ENCODE results near the gene SLC9A9. TPM values are rescaled to one million over a fixed set of nuclear protein-coding genes. Genes with fewer than 3 reads are reported as not detected.

The SLC9A9 gene
- polyA plus RNA-seq, 1 of the 3 experiments (the other 2 are of a cell fraction), result 0.05 TPM

DNA sequence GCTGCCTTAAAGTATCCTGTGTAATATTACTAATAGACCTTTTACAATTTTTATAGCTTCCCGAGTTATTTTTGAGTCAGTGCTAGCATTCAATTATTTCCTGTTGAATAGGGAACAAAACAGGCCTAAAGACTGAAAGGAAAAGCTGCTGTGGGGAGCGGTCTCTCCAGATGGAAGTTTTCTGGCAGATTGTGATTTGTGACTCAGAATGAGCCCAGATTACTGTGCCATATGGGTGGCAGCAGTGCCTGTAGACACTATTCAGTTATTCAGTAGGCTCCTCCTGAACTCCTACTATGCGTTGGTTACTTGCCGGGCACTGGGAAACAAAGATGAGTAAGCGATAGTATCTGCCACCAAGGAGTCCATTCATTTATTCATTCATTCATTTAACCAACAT, 516.9 kb downstream of the SLC9A9 start:
- Histone ChIP-seq H3K4me3 (ENCODE audit: low read depth in 2 of 2, low read length in 1 of 2) (no peak overlapping the region), H3K27ac (ENCODE audit: low read depth in 2 of 2, low read length in 1 of 2) (no peak overlapping the region), H3K36me3 (replicated peaks in 1 of 2; ENCODE audit: control insufficient read depth in 1 of 2, insufficient read depth in 2 of 2, low read length in 1 of 2) (no peaks in the 10 kb centered on the region), H4K20me1 (ENCODE audit: insufficient read depth) (no peaks in the 10 kb centered on the region), H3K4me1 (ENCODE audit: control insufficient read depth in 1 of 2, insufficient read depth in 2 of 2, low read depth in 1 of 2, low read length in 1 of 2) (peaks cover 4 to 19% of the 10 kb centered on the region in 2 experiments), H3K4me2 (no peak overlapping the region), H3F3A (replicated peaks; ENCODE audit: insufficient read depth) (no peaks in the 10 kb centered on the region), H3K9me3 (no peaks in the 10 kb centered on the region), H2AFZ (ENCODE audit: low read depth) (no peak overlapping the region), H3K9me2 (no peaks in the 10 kb centered on the region), H3K27me3 (ENCODE audit: insufficient read depth) (no peaks in the 10 kb centered on the region), H3K9ac (no peak overlapping the region), H3K79me2 (ENCODE audit: insufficient read depth) (no peaks in the 10 kb centered on the region)
- no peak for DNase-seq
- 28% methylated on average over 5 of the region's 5 CpGs for WGBS (ENCODE audit: low lambda C conversion rate)
- POLR2A ChIA-PET, result no interaction called here
- CTCF ChIA-PET, result no interaction called here
- TF ChIP-seq GATA2 (CRISPR knock-in tag; IDR thresholded peaks at IDR 0.05) (no peak), NFIC (IDR thresholded peaks at IDR 0.05; ENCODE audit: borderline replicate concordance) (0 out of 2 replicates have a peak, but pooled peaks have one; percentile 10), POLR2AphosphoS5 (IDR thresholded peaks at IDR 0.05; ENCODE audit: low read depth, low read length) (no peak), RAD21 (IDR thresholded peaks at IDR 0.05; ENCODE audit: low read length) (no peak), TEAD4 (IDR thresholded peaks at IDR 0.05; ENCODE audit: borderline replicate concordance, insufficient read depth) (no peak), FOSL2 (IDR thresholded peaks at IDR 0.05; ENCODE audit: borderline replicate concordance, low read depth) (0 out of 2 replicates have a peak, but pooled peaks have one; percentile 26), RXRA (IDR thresholded peaks at IDR 0.05; ENCODE audit: borderline replicate concordance, low read depth) (no peak), TCF12 (IDR thresholded peaks at IDR 0.05) (peak; percentile 83), JUND (IDR thresholded peaks at IDR 0.05) (peak; percentile 33; the same call in 1 of the 2 replicates)
- TF ChIP-seq, protein P1, sequence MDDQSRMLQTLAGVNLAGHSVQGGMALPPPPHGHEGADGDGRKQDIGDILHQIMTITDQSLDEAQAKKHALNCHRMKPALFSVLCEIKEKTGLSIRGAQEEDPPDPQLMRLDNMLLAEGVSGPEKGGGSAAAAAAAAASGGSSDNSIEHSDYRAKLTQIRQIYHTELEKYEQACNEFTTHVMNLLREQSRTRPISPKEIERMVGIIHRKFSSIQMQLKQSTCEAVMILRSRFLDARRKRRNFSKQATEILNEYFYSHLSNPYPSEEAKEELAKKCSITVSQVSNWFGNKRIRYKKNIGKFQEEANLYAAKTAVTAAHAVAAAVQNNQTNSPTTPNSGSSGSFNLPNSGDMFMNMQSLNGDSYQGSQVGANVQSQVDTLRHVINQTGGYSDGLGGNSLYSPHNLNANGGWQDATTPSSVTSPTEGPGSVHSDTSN (IDR thresholded peaks at IDR 0.05), result peak; percentile 72

DNA sequence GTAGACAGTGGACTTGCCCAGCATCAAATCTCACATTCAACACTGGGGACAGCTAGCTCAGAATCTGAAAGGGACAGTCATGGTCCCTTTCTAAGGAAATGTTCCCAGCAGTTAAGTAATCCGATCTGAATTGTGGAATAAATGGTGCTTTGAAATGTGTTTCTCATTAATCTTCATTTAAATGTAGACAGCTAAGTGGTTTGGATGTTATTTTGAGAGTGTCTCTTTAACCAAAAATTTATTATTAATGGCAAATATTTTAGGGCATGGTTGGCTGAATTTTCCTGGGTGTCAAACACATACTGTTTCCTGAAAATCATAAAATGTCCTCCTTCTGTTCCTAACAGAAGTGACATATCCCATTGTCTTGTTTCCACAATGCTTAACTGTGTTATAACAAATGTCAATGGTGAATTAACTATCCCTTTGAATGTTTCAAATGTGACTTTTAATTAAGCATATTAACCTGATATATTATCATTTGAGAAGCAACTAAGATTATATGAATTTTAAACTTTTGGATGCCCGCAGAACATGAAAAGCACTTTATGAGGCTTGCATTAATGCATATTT, 517.9 kb downstream of the SLC9A9 start:
- no peaks in the 10 kb centered on the region for H3K36me3 ChIP-seq (replicated peaks in 1 of 2; ENCODE audit: control insufficient read depth in 1 of 2, insufficient read depth in 2 of 2, low read length in 1 of 2)
- H3K4me2 ChIP-seq, result peak overlapping the region; percentile 26; the same call in 1 of the 2 replicates
- H3F3A ChIP-seq (replicated peaks; ENCODE audit: insufficient read depth), result no peaks in the 10 kb centered on the region
- WGBS (ENCODE audit: low lambda C conversion rate), result 23% methylated on average over 2 of the region's 2 CpGs
- POLR2A ChIA-PET, result no interaction called here
- no peaks in the 10 kb centered on the region for H3K79me2 ChIP-seq (ENCODE audit: insufficient read depth)
- no peaks in the 10 kb centered on the region for H3K9me2 ChIP-seq
- no peaks in the 10 kb centered on the region for H3K9me3 ChIP-seq
- H3K4me3 ChIP-seq (ENCODE audit: low read depth in 2 of 2, low read length in 1 of 2), result no peak overlapping the region
- H3K27ac ChIP-seq (ENCODE audit: low read depth in 2 of 2, low read length in 1 of 2), result no peak overlapping the region
- H3K27me3 ChIP-seq (ENCODE audit: insufficient read depth), result no peaks in the 10 kb centered on the region; the same call in 1 of the 2 replicates
- no peak overlapping the region for H3K9ac ChIP-seq
- DNase-seq, result no peak
- CTCF ChIA-PET, result no interaction called here
- H4K20me1 ChIP-seq (ENCODE audit: insufficient read depth), result no peaks in the 10 kb centered on the region
- peak overlapping the region; percentile 71; the same call in 1 of the 2 replicates for H2AFZ ChIP-seq (ENCODE audit: low read depth)
- peaks cover 4 to 19% of the 10 kb centered on the region in 2 experiments for H3K4me1 ChIP-seq (ENCODE audit: control insufficient read depth in 1 of 2, insufficient read depth in 2 of 2, low read depth in 1 of 2, low read length in 1 of 2)
- no peak for TF ChIP-seq TEAD4 (IDR thresholded peaks at IDR 0.05; ENCODE audit: borderline replicate concordance, insufficient read depth)
- TF ChIP-seq GATA2 (CRISPR knock-in tag; IDR thresholded peaks at IDR 0.05), result no peak
- TF ChIP-seq, protein P1 (IDR thresholded peaks at IDR 0.05), result no peak; the same call in 1 of the 2 replicates
- no peak for TF ChIP-seq SMC3 (IDR thresholded peaks at IDR 0.05; ENCODE audit: low read depth, low read length)
- TF ChIP-seq, protein P2, sequence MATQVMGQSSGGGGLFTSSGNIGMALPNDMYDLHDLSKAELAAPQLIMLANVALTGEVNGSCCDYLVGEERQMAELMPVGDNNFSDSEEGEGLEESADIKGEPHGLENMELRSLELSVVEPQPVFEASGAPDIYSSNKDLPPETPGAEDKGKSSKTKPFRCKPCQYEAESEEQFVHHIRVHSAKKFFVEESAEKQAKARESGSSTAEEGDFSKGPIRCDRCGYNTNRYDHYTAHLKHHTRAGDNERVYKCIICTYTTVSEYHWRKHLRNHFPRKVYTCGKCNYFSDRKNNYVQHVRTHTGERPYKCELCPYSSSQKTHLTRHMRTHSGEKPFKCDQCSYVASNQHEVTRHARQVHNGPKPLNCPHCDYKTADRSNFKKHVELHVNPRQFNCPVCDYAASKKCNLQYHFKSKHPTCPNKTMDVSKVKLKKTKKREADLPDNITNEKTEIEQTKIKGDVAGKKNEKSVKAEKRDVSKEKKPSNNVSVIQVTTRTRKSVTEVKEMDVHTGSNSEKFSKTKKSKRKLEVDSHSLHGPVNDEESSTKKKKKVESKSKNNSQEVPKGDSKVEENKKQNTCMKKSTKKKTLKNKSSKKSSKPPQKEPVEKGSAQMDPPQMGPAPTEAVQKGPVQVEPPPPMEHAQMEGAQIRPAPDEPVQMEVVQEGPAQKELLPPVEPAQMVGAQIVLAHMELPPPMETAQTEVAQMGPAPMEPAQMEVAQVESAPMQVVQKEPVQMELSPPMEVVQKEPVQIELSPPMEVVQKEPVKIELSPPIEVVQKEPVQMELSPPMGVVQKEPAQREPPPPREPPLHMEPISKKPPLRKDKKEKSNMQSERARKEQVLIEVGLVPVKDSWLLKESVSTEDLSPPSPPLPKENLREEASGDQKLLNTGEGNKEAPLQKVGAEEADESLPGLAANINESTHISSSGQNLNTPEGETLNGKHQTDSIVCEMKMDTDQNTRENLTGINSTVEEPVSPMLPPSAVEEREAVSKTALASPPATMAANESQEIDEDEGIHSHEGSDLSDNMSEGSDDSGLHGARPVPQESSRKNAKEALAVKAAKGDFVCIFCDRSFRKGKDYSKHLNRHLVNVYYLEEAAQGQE (IDR thresholded peaks at IDR 0.05; ENCODE audit: low read depth, low read length), result no peak
- no peak for TF ChIP-seq EZH2phosphoT487 (IDR thresholded peaks at IDR 0.05; ENCODE audit: borderline replicate concordance, low read depth)
- TF ChIP-seq CHD2 (IDR thresholded peaks at IDR 0.05; ENCODE audit: low read length, partially characterized antibody), result no peak
- no peak for TF ChIP-seq YY1 (IDR thresholded peaks at IDR 0.05; ENCODE audit: low read depth)
- no peak for TF ChIP-seq RAD21 (IDR thresholded peaks at IDR 0.05; ENCODE audit: low read length)
- no peak for TF ChIP-seq RFX5 (IDR thresholded peaks at IDR 0.05; ENCODE audit: low read length)
- TF ChIP-seq, protein P3, sequence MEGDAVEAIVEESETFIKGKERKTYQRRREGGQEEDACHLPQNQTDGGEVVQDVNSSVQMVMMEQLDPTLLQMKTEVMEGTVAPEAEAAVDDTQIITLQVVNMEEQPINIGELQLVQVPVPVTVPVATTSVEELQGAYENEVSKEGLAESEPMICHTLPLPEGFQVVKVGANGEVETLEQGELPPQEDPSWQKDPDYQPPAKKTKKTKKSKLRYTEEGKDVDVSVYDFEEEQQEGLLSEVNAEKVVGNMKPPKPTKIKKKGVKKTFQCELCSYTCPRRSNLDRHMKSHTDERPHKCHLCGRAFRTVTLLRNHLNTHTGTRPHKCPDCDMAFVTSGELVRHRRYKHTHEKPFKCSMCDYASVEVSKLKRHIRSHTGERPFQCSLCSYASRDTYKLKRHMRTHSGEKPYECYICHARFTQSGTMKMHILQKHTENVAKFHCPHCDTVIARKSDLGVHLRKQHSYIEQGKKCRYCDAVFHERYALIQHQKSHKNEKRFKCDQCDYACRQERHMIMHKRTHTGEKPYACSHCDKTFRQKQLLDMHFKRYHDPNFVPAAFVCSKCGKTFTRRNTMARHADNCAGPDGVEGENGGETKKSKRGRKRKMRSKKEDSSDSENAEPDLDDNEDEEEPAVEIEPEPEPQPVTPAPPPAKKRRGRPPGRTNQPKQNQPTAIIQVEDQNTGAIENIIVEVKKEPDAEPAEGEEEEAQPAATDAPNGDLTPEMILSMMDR (IDR thresholded peaks at IDR 0.05), result no peak
- TF ChIP-seq FOSL2 (IDR thresholded peaks at IDR 0.05; ENCODE audit: borderline replicate concordance, low read depth), result no peak
- TF ChIP-seq NFIC (IDR thresholded peaks at IDR 0.05; ENCODE audit: borderline replicate concordance), result no peak
- no peak for TF ChIP-seq FOXJ3 (CRISPR knock-in tag; IDR thresholded peaks at IDR 0.05)
- TF ChIP-seq RXRA (IDR thresholded peaks at IDR 0.05; ENCODE audit: borderline replicate concordance, low read depth), result no peak
- no peak for TF ChIP-seq MEF2A (IDR thresholded peaks at IDR 0.05; ENCODE audit: borderline replicate concordance, low read depth)

All from SK-N-SH (cell line).